ENCODE data around the gene ABCD4.
"Not testable (repeated sequence)": the region's sequence is repeated elsewhere in the genome, so short reads cannot be mapped to it uniquely, and the experiment has no call there.

ABCD4 gene

GRCh38 chr14:74302634-74303569 is at the start of gene ABCD4:
Gene ABCD4 (minus strand): TSS chr14:74302934. CDS start chr14:74302912, 22 bp downstream.
- DNase-seq = peak; percentile 95

DNA sequence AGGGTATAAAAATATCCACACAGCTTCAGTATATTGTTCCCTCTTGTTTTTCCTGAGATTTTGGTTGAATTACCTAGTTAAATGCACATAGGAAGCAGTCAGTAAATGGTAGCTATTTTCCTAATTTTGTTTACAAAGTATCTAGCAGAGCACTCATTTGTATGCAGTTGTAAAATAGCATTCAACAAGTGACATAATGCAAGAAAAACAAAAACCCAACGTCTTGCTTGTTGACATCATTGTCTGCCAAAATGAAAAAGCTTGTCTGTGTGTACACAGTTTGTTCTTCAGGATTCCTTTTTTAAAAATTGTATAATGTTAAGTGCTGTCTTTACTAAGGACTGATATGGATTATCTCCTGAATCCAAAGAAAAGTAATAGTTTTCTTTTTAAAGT is 48.2 kb upstream of the ABCD4 start:
- DNase-seq = no peak

DNA sequence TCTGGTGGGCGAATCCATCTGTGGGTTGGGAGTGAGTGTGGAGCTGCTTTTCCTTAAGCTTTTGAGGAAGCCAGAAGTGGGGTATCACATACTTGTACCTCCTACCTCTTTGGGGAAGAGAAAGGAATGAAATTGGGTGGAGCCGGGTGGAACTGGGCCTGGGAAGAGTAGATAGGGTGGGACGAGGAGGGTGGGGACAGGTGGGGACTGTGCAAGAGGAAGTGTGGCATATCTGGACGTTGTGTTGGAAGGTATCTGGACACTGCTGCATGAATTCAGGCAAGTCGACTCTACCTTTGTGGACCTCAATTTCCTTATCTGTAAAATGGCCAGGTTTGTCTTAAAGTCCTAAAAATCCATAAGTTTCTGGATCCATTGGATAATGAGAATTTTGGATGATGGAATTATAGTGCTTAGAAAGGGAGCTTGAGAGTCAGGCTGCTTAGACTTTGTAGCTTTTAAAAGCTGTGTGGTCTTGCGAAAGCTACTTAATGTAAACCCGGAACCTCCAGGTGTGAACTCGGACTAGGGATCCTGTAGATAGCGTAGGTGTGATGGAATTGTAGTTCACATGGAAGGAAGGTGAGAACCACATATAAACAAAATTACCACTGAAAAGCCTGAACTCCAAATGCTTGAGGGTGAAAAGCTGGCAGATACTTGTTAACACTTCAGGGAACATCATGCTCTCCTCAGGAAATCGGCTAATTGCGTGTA is 47.6 kb upstream of the ABCD4 start:
- DNase-seq = no peak

DNA sequence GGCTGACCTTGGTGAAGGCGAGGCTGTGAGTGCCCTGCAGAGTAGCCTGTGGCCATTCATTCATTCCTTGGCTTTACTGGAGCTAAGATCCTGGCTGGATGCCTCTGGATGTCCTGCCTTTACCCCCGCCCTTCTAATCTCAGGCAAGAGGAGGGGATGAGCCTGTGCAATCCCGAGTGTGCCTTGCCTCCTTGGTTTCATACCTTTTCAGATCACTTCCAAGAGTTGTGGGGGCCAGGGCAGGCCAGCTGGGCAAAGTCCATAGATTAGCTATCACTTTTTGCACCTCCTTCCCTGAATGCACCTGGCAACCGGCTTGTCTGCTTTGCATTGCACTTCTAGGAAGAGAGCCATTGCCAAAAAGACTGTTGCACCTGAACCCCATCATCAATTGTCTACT is 47.0 kb upstream of the ABCD4 start:
- no peak for DNase-seq

DNA sequence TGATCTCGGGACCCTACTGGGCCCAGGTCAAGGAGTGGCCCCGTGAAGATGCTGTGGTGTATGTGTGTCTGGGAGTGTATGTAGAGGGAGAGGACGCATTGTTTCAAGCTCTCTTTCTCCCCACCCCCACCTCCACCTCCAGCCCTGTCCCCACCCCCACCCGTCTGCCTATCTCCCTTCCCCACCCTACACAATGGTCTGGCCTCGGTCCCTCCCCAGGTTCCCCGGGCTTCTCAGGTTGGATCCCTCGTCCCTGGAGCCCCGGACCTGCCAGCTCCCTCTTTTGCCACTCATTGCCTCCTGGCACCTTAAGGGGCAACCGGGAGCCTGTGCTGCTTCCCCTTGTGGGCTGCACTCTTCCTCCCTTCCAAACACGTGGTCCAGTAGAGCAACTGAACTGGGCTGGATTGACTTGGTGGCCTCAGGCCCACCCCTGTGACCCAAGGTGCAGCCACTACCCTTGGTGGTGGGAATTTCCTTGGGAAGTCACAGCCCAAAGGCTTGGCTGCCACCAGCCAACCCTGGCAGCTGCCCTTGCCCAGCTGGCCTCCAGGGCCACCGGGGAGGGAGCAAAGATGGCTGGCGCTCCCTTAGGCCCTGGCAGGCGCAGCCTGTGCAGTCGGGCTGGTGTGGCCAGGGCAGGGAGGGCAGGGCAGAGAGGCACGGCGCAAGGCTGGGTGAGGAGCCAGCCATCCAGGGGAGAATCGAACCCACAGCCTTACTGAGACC is 46.2 kb upstream of the ABCD4 start:
- no peak for DNase-seq

GRCh38 chr14:74348241-74348734 is 45.6 kb upstream of the ABCD4 start, which contains the start of gene VRTN:
Gene VRTN (plus strand): TSS chr14:74348471. CDS start chr14:74356784, 8,313 bp downstream.
- DNase-seq = no peak

- no peak for DNase-seq
These were observed 45.0 kb upstream of the ABCD4 start for GRCh38 chr14:74347795-74348100.

DNA sequence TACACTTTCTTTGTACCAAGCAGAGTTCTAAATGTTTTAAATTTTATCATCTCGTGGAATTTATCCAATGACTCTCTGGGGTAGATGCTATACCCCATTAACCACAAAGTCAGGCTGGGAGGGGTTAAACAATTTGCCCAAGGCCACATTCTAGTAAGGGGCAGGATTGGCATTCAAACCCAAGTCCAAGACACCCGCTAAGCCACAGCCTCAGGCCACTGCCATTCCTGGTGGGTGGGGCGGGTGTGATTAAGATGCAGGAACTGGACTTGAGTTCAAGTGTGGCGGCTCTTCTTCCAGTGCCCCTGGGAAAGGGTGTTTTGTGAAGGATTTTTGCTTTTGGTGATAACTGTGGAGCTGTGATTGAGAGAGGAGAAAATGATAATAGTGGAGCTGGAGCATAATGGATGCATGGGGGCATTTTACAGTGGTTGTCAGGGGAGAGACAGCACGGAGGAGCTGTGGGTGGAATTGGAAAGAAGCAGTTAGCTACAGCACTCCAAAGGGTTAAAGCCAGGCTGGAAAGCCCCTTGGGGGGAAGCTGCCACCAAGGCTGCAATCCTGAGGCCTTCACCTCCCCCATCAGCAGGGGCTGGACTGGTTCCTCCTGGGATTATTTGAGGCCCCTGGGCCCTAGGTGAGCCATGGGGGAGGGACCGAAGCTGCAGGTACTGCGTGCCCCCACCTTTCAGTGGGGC is 44.5 kb upstream of the ABCD4 start:
- DNase-seq = no peak

DNA sequence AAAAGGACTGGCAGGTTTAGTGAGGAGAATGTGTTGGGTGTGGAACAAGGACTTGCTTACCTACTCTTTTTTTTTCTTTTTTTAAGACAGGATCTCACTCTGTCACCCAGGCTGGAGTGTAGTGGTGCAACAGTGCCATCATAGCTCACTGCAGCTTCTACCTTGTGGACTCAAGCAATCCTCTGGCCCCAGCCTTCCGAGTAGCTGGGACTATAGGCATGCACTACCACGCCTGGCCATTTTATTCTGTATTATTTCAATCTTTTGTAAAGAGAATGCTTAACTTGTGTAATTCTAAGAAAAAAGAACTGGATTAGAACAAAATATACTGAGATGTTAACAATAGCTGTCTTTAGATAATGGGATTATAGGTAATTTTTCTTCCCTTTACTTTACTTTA is 43.6 kb upstream of the ABCD4 start:
- DNase-seq = no peak

- no peak for DNase-seq
These were observed 31.2 kb upstream of the ABCD4 start for GRCh38 chr14:74333909-74334308.

DNA sequence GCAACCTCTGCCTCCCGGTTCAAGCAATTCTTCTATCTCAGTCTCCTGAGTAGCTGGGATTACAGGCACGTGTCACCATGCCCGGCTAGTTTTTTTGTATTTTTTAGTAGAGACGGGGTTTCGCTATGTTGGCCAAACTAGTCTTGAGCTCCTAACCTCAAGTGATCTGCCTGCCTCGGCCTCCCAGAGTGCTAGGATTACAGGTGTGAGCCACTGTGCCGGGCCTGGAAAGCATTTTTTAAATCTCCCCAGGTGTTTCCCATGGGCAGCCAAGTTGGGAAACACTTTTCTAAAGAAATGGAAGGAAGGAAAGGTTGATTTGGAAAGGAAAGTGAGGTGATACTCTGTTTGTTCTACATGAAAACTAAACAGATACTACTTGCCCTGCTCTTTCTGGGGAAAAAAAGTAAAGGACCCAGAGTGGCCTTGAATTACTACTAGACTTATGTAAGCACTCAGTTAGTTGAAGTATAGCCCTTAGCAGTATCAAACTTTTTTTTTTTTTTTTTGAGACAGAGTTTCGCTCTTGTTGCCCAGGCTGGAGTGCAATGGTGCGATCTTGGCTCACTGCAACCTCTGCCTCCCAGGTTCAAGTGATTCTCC is 27.3 kb upstream of the ABCD4 start:
- not testable (repeated sequence) for DNase-seq

- no peak for DNase-seq
These were observed 23.8 kb upstream of the ABCD4 start for GRCh38 chr14:74326369-74327152.

- no peak for DNase-seq
These were observed 22.7 kb upstream of the ABCD4 start for GRCh38 chr14:74325446-74325845.

- peak; percentile 12 for DNase-seq
These were observed 22.2 kb upstream of the ABCD4 start for GRCh38 chr14:74324931-74325361.

DNA sequence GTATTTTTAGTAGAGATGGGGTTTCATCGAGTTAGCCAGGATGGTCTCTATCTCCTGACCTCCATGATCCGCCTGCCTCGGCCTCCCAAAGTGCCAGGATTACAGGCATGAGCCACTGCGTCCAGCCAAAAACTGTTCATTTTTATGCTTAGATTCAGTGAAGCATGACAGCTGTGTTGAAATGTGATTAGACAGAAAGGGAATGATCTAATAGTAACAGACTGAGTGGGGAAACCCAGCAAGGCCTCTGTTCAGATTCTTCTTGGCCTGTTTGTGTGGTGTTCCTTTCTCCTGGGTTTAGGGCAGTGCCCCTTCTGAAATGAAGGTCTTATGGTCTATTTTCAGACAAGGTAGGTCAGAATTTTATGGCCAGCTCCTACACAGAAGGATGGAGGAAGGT is 11.8 kb upstream of the ABCD4 start:
- DNase-seq = no peak

GRCh38 chr14:74313601-74314000 is 10.9 kb upstream of the ABCD4 start:
- no peak for DNase-seq

DNA sequence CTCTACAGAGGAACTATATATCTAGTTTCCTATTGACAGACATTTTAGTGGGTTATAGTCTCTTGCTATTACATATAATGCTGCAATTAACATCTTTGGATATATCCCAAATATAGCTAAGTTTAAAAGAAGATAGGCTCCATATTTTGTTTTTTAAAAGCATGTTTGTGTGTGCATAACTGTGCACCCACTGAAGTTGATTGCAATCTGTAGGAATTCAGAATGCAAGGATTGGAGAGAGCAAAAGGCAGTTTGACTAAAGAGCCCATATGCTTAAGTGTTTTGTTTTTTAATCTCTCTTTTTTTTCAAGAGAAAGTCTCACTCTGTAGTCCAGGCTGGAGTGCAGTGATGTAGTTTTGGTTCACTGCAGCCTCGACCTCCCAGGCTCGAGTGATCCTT is 9.4 kb upstream of the ABCD4 start:
- DNase-seq = no peak

GRCh38 chr14:74309125-74310022 is 6.6 kb upstream of the ABCD4 start:
- no peak for DNase-seq

- no peak for DNase-seq
These were observed 6.0 kb upstream of the ABCD4 start for GRCh38 chr14:74308695-74309094.

GRCh38 chr14:74302152-74302628 is 544 bp downstream of the ABCD4 start:
- peak; percentile 68 for DNase-seq
